ENCODE results near the gene ANKRD44.

ANKRD44 gene

GRCh38 chr2:196993617-196994016, 317.0 kb downstream of the ANKRD44 start:
- no peak overlapping the region for H3K27ac ChIP-seq (ENCODE audit: low read depth, low read length)
- no peaks in the 10 kb centered on the region for H3K27me3 ChIP-seq (ENCODE audit: control insufficient read depth, low read length)
- no peaks in the 10 kb centered on the region for H3K79me2 ChIP-seq (ENCODE audit: control insufficient read depth, low read length)
- TF ChIP-seq EZH2phosphoT487 (IDR thresholded peaks at IDR 0.05; ENCODE audit: borderline replicate concordance, low read length): no peak
- no peak for TF ChIP-seq CTCF (IDR thresholded peaks at IDR 0.05; ENCODE audit: low read depth, low read length, poor library complexity, severe bottlenecking)
- no peak overlapping the region for H3K4me2 ChIP-seq (ENCODE audit: low read length)
- no peak overlapping the region for H3K4me3 ChIP-seq (ENCODE audit: low read length)
- no peaks in the 10 kb centered on the region for H4K20me1 ChIP-seq (ENCODE audit: control insufficient read depth, insufficient read depth, low read depth, low read length)
- H3K9me3 ChIP-seq (ENCODE audit: control insufficient read depth, insufficient read depth, low read length): no peaks in the 10 kb centered on the region
- H3K9me2 ChIP-seq (replicated peaks; ENCODE audit: control insufficient read depth, low read length): no peaks in the 10 kb centered on the region
- H3K36me3 ChIP-seq (ENCODE audit: control insufficient read depth, low read length): peaks cover 31% of the 10 kb centered on the region
- no peaks in the 10 kb centered on the region for H3F3A ChIP-seq (ENCODE audit: control insufficient read depth, insufficient read depth)
- H3K4me1 ChIP-seq (ENCODE audit: control insufficient read depth, low read length): no peaks in the 10 kb centered on the region; the same call in 1 of the 2 replicates

- Histone ChIP-seq H3K4me1 (ENCODE audit: control insufficient read depth, low read length) (peaks cover 8% of the 10 kb centered on the region), H3K9me2 (replicated peaks; ENCODE audit: control insufficient read depth, low read length) (no peaks in the 10 kb centered on the region), H3K9me3 (ENCODE audit: control insufficient read depth, insufficient read depth, low read length) (no peaks in the 10 kb centered on the region), H3K36me3 (ENCODE audit: control insufficient read depth, low read length) (peaks cover 24% of the 10 kb centered on the region), H3K4me2 (ENCODE audit: low read length) (no peak overlapping the region), H3K79me2 (ENCODE audit: control insufficient read depth, low read length) (no peaks in the 10 kb centered on the region), H3K27me3 (ENCODE audit: control insufficient read depth, low read length) (no peaks in the 10 kb centered on the region), H3K27ac (ENCODE audit: low read depth, low read length) (no peak overlapping the region), H3K4me3 (ENCODE audit: low read length) (no peak overlapping the region), H3F3A (ENCODE audit: control insufficient read depth, insufficient read depth) (no peaks in the 10 kb centered on the region), H4K20me1 (ENCODE audit: control insufficient read depth, insufficient read depth, low read depth, low read length) (no peaks in the 10 kb centered on the region)
- no peak for TF ChIP-seq EZH2phosphoT487 (IDR thresholded peaks at IDR 0.05; ENCODE audit: borderline replicate concordance, low read length)
- no peak for TF ChIP-seq CTCF (IDR thresholded peaks at IDR 0.05; ENCODE audit: low read depth, low read length, poor library complexity, severe bottlenecking)
These were observed 318.1 kb downstream of the ANKRD44 start for GRCh38 chr2:196992466-196992865.

GRCh38 chr2:196990788-196991461, 319.7 kb downstream of the ANKRD44 start:
- H3K27ac ChIP-seq (ENCODE audit: low read depth, low read length): no peak overlapping the region
- H3K36me3 ChIP-seq (ENCODE audit: control insufficient read depth, low read length): peaks cover 20% of the 10 kb centered on the region
- TF ChIP-seq EZH2phosphoT487 (IDR thresholded peaks at IDR 0.05; ENCODE audit: borderline replicate concordance, low read length): no peak
- TF ChIP-seq CTCF (IDR thresholded peaks at IDR 0.05; ENCODE audit: low read depth, low read length, poor library complexity, severe bottlenecking): no peak
- H3K9me2 ChIP-seq (replicated peaks; ENCODE audit: control insufficient read depth, low read length): no peaks in the 10 kb centered on the region
- no peaks in the 10 kb centered on the region for H3K27me3 ChIP-seq (ENCODE audit: control insufficient read depth, low read length)
- H3K4me1 ChIP-seq (ENCODE audit: control insufficient read depth, low read length): peaks cover 11% of the 10 kb centered on the region
- no peak overlapping the region for H3K4me2 ChIP-seq (ENCODE audit: low read length)
- no peaks in the 10 kb centered on the region for H3K79me2 ChIP-seq (ENCODE audit: control insufficient read depth, low read length)
- no peaks in the 10 kb centered on the region for H3K9me3 ChIP-seq (ENCODE audit: control insufficient read depth, insufficient read depth, low read length)
- H3K4me3 ChIP-seq (ENCODE audit: low read length): no peak overlapping the region
- H4K20me1 ChIP-seq (ENCODE audit: control insufficient read depth, insufficient read depth, low read depth, low read length): no peaks in the 10 kb centered on the region
- H3F3A ChIP-seq (ENCODE audit: control insufficient read depth, insufficient read depth): no peaks in the 10 kb centered on the region

Data from DOHH2 (cell line).